GM19238 (cell line): ENCODE measurements around the gene ARHGEF40.

ENCODE experiments used
- DNase-seq: peaks from one replicate; pipeline ENCODE4 v3.0.0; 2011; ENCODE audit warnings: low spot score; ENCODE audit not compliant: insufficient read length

ARHGEF40 gene

GRCh38 chr14:21070083-21070609, at the start of gene ARHGEF40:
Gene ARHGEF40, plus strand, starts transcription at chr14:21070304. Its CDS starts 93 bp downstream, at chr14:21070397.
- no peak for DNase-seq

- DNase-seq: no peak
Measured at GRCh38 chr14:21020977-21021545, 49.0 kb upstream of the ARHGEF40 start.

DNA sequence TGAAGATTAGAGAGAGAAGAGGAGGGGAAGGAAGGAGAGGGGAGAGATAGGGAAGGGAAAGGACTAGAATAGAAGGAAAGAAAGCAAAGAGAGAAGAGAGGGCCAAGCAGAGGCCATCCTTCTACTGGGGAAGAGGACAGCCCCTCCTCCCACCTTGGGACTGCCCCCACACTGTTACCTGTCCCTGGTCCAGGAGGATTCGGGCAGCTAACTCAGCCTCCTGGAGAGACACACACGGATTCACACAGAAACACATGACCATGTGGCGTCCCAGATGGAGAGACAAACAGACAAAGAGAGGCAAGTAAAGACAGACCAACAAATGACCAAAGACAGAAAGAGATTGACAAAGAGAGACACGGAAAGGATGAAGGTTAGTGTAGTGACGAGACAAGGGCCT, 47.4 kb upstream of the ARHGEF40 start:
- DNase-seq: no peak

GRCh38 chr14:21023174-21023573, 46.9 kb upstream of the ARHGEF40 start:
- DNase-seq: no peak

- no peak for DNase-seq
Measured at GRCh38 chr14:21023817-21024584, 46.1 kb upstream of the ARHGEF40 start.

GRCh38 chr14:21024585-21025370, 45.3 kb upstream of the ARHGEF40 start, which contains the start of gene NDRG2:
Gene NDRG2, minus strand, starts transcription at chr14:21025061. Its CDS starts 1,746 bp downstream, at chr14:21023315.
- DNase-seq: peak; percentile 37

DNA sequence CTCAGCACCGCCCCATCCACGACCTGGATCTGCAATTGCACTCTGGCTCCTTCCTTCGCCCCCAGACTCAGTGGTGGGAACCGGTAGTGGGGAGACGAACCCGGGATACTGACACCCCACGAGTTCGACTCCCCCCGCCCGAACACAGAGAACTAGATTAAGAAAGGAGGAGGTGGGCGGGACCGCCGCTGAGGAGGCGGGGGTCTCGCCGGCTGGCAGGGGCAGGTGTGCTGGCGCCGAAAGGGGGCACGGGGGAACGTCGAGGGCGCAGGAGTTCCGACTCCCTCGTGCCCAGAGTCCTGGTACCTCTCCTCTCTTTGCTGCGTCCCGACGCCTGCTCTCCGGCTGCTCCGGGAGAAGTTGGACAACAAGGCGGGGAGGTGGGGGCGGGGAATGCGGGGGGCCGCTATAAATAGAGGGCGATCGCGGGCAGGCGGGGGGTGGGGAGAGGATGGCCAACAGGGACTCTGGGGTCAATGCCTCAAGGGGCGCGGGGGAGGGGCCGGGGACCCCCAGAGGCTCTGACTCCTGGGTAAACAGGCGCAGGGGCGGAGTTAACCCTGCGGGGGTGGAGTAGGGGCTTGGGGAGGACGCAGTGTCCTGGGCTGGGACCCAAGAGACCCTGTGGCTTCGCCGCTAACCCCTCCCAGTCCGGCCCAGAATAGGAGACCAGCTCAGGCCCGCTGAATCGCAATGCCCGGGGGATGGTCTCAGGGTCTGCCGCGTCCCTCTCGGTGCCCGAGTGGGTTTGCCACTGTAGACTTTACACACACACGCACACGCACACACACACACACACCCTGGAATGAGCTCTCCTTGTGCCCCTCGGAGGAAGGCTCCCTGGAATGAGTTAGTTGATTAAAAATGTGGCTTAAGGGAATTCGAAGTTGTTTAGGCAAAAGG, 44.5 kb upstream of the ARHGEF40 start:
- no peak for DNase-seq

DNA sequence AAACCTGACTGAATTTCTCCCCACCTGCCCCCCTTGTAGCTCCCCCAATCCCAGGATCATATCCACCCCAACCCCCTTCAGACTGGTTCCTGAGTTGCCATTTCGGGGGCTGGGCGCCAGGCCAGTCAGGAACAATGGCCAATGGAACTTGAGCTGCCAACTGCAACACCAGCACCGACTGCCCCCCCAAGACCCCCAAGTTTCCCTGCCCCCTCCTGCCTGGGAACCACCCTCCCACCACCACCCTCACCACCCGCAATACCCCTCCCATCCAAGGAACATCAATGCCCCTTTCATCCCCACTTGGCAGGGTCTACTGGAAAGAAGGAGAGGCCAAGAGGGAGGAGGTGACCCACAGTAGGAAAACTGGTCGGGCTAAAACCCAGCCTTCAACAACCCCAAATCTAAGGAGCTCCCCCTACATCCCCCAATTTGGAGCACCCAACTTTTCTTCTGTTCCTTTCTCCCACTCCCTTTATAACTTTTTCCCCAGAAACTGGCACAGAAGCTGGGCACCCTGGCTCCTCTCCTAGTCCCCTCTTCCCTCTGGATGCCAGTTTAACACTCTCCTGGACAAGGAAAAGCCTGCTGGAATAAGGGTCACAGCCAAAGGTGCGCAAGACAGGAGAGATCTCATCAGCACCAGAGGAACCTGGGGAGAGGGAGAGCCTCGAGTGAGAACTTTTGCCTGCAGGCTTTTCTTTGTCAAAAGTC, 43.7 kb upstream of the ARHGEF40 start:
- DNase-seq: no peak

DNA sequence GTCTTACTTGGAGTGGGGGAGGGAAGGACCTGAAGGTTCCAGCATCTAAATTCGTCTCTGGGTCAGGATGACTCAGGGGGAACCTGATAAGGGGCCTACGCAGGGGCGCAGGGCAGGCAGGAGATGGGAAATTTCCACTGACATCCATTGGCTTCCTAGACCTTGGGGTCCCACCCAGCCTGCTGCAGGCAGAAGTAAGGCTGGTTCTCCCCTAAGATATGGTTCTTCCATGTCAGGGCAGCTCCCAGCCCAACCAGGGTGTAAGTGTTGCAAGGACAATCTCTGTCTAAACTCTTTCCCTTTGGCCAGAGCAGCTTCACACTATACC, 43.2 kb upstream of the ARHGEF40 start:
- DNase-seq: no peak

- no peak for DNase-seq
Measured at GRCh38 chr14:21029917-21030316, 40.2 kb upstream of the ARHGEF40 start, which contains the start of gene TPPP2. Gene TPPP2, plus strand, starts transcription at chr14:21030217. Its CDS starts 365 bp downstream, at chr14:21030582.

- DNase-seq: no peak
Measured at GRCh38 chr14:21030531-21030930, 39.6 kb upstream of the ARHGEF40 start.

DNA sequence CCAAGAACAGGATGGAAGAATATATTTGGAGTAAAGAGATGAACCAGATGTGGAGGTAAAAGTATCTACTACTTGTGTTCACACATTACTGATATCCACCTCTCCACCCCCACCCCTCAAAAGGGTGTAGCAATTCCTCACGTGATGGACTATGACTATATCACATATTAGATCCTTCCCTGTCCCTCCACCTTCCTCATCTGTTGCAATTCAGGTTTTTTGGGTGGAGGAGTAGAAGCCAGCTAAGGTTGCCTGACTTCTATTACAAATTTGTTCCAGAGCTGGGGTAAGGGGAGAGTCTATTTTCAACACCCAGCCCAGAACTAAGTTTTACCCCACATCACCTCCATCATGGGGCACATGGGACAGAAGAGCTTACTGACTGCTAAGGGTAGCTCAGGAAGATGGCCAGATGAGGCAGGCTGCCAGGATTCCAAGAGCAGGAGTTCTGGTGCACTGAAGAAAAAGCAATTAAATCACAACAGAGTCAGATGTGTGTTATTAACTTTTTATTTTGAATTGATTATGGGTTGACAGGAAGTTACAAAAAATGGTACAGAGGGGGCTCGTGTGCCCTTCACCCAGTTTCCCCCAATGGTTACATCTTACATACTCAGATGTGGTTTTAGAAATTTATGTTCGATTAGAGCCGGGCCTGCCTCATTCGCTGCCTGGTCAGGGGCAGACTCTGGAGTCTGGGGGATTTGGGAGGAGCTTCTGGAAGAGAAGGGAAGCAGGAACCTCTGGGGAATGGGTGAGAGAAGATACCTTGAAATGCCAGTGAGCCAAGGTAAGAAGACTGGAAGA, 37.6 kb upstream of the ARHGEF40 start:
- no peak for DNase-seq

DNA sequence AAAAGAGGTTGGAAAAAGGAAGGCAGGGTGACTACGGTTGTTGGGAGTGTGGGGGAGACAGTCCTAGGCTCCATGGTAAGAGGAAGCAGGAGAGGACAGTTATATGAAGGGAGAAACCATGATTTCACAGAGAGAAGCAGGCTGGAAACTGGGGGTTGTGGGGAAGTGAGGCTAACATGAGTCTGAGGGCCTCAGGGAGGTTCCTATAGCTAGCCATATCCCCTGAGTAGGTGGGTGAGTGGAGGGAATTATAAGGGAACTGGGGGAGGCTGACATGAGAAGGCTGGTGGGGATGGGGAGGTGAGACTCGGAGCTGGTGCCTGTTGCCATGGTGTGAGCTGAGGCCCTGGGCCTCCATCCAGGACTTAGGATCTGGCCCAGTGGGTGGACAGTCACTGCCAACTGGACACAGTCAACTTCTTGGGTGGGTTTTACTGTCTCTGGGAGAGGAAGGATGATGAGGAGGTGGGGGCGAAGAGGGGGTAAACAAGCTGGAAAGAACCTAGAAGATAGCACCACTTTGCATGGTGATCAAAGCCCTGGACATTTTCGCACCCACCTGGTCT, 36.9 kb upstream of the ARHGEF40 start:
- no peak for DNase-seq

- DNase-seq: no peak
Measured at GRCh38 chr14:21034707-21035106, 35.4 kb upstream of the ARHGEF40 start, which contains the start of gene RNASE13. Gene RNASE13, minus strand, starts transcription at chr14:21034807. Its CDS starts 519 bp downstream, at chr14:21034288.

DNA sequence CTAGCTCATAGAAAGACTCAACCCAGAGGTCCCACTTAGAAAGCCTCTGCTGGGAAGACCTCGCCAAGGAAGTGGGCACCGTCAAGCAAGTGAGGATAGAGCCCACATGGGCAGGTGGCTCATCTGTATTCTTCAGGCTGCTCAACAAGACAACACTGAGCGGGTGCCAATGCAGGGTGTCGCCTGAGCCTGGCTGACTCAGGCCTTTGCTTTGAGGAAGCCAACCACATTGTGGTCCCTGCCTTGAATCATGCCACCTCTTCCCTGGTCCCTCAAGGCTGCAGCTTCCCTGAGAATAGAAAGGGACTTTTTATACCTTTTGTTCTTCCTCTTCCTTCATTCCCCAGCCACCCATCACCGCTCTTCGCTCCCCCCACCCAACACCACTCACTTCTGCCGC, 33.4 kb upstream of the ARHGEF40 start:
- no peak for DNase-seq

GRCh38 chr14:21037156-21037555, 32.9 kb upstream of the ARHGEF40 start:
- no peak for DNase-seq

DNA sequence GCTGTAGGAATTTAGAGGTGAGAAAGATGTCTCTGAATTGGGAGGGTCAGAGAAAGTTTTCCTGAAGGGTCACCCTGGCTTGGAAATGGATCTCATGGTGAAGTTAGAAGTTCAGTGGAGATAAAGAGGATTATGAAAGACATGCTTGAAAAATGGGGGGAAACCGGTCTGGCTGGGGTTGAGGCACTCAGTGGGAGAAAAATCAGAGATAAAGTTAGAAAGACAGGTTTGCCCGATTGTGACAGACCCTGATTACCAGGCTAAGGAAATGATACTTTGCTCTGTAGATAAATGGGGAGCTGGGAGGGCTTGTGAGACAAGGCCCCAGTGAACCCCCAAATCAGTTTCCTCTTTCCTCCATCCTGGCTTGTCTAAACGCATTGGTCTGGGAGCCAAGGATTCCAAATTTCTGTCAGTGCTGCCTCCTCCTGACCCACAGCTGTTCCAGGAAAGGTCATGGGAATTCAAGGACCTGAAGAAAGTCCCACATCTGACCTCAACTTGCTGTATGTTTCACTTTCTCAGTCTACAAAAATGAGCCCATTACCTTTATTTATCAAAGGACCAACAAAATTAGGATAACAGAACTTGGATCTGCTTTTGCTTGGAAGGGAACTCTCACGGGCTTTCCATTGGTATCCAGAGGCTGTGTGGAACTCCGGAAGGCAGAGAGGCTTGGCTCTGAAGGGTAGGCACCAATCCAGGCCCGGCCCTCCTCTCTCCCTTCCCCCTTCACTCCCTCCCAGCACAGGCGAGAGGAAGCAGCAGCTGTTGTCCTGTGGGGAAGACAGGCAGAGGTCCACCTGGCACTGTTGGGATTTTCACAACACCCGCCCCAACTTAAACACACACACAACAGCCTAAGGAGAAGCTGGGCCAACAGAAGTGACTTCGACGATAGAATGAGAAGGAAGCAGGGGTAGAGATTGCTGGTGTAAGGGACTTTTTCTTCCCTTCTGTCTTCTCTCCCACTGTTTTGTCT, 31.4 kb upstream of the ARHGEF40 start:
- no peak for DNase-seq
